ENCODE data around the gene KLK2. TPM values are rescaled to one million over a fixed set of nuclear protein-coding genes. Genes with fewer than 3 reads are reported as not detected.

The KLK2 gene
- total RNA-seq, 2 donors from 2014 or later = 0.63 TPM; not detected in 1

- DNase-seq (no peak), ATAC-seq (replicated peaks in 1 of 2) (no peak)
- Mint-ChIP-seq H3K27me3 (ENCODE audit: low read depth) (peaks cover 56% of the 10 kb centered on the region), H3K4me3 (no peak overlapping the region), H3K36me3 (ENCODE audit: insufficient read depth in 2 of 2) (no peaks in the 10 kb centered on the region), H3K4me1 (ENCODE audit: low read depth) (peaks cover 16% of the 10 kb centered on the region), H3K9me3 (no peaks in the 10 kb centered on the region), H3K27ac (no peak overlapping the region)
Measured at GRCh38 chr19:50926144-50926543, 52.9 kb downstream of the KLK2 start.

GRCh38 chr19:50928831-50929230 is 55.6 kb downstream of the KLK2 start:
- ATAC-seq (replicated peaks in 1 of 2) = no peak
- peaks cover 6% of the 10 kb centered on the region for H3K4me1 Mint-ChIP-seq (ENCODE audit: low read depth)
- H3K9me3 Mint-ChIP-seq = no peaks in the 10 kb centered on the region
- H3K27ac Mint-ChIP-seq = no peak overlapping the region
- no peaks in the 10 kb centered on the region for H3K36me3 Mint-ChIP-seq (ENCODE audit: insufficient read depth in 2 of 2)
- no peak overlapping the region for H3K4me3 Mint-ChIP-seq
- H3K27me3 Mint-ChIP-seq (ENCODE audit: low read depth) = peaks cover 61% of the 10 kb centered on the region
- DNase-seq = no peak

Other genes starting within 250 kb of the KLK2 start
- under 1 TPM; 0.41 to 0.72 TPM for gene SYT3, start 233.6 kb upstream of the KLK2 start, total RNA-seq
- 1 to 10 TPM; 5.1 to 5.7 TPM for gene C19orf81, start 224.0 kb upstream of the KLK2 start, total RNA-seq
- gene SHANK1, start 153.6 kb upstream of the KLK2 start, total RNA-seq = under 1 TPM in 1 of 2 donors, not detected in 1; 0.07 TPM
- 1 to 10 TPM; 2.0 to 3.4 TPM for gene CLEC11A, start 150.1 kb upstream of the KLK2 start, total RNA-seq
- gene GPR32, start 103.0 kb upstream of the KLK2 start, total RNA-seq = not detected
- not detected for gene ACP4, start 83.0 kb upstream of the KLK2 start, total RNA-seq
- 1 to 10 TPM; 1.7 to 2.3 TPM for gene KLK1, start 49.7 kb upstream of the KLK2 start, total RNA-seq
- gene KLK15, start 39.9 kb upstream of the KLK2 start, total RNA-seq = not detected
- gene KLK3, start 18.5 kb upstream of the KLK2 start, total RNA-seq = not detected
- not detected for gene KLK4, start 38.0 kb downstream of the KLK2 start, total RNA-seq
- gene KLK5, start 79.6 kb downstream of the KLK2 start, total RNA-seq = not detected
- not detected for gene KLK6, start 96.2 kb downstream of the KLK2 start, total RNA-seq
- not detected for gene KLK7, start 110.5 kb downstream of the KLK2 start, total RNA-seq
- gene KLK8, start 128.2 kb downstream of the KLK2 start, total RNA-seq = not detected
- gene KLK10, start 146.3 kb downstream of the KLK2 start, total RNA-seq = not detected
- gene KLK11, start 153.2 kb downstream of the KLK2 start, total RNA-seq = not detected
- not detected for gene KLK12, start 161.6 kb downstream of the KLK2 start, total RNA-seq
- gene KLK13, start 191.7 kb downstream of the KLK2 start, total RNA-seq = not detected
- gene KLK14, start 209.4 kb downstream of the KLK2 start, total RNA-seq = 1 to 10 TPM in 1 of 2 donors, under 1 TPM in 1; 0.69 to 1.2 TPM
- gene CTU1, start 235.0 kb downstream of the KLK2 start, total RNA-seq = 10 to 100 TPM; 10.7 to 11.9 TPM

Measured in activated T-cell treated with anti-CD3 and anti-CD28 coated beads, Interleukin-2, amount 50 U/mL, for 72 hours (primary cell).